ENCODE results near the gene LGR5. TPM values are rescaled to one million over a fixed set of nuclear protein-coding genes. Genes with fewer than 3 reads are reported as not detected.

Gene LGR5
- polyA plus RNA-seq, 3 donors = 17.2 to 23.0 (median 18.0) TPM

GRCh38 chr12:71432936-71433335 lies 6.7 kb upstream of the LGR5 start:
- DNase-seq = no peak

- DNase-seq = no peak
These were observed 2.9 kb upstream of the LGR5 start for GRCh38 chr12:71436696-71437095.

GRCh38 chr12:71438670-71439361 lies 782 bp upstream of the LGR5 start:
- DNase-seq = no peak

- no peak for DNase-seq
These were observed 311 bp upstream of the LGR5 start for GRCh38 chr12:71439362-71439612.

GRCh38 chr12:71440345-71440762 lies 756 bp downstream of the LGR5 start:
- DNase-seq = no peak

GRCh38 chr12:71440763-71441748 lies 1.5 kb downstream of the LGR5 start:
- no peak for DNase-seq

- no peak for DNase-seq
These were observed 2.4 kb downstream of the LGR5 start for GRCh38 chr12:71441836-71442566.

GRCh38 chr12:71442567-71442931 lies 3.0 kb downstream of the LGR5 start:
- no peak for DNase-seq

GRCh38 chr12:71445071-71445470 lies 5.5 kb downstream of the LGR5 start:
- no peak for DNase-seq

- DNase-seq = no peak
These were observed 8.1 kb downstream of the LGR5 start for GRCh38 chr12:71447691-71448132.

- no peak for DNase-seq
These were observed 8.6 kb downstream of the LGR5 start for GRCh38 chr12:71448150-71448581.

GRCh38 chr12:71449373-71450070 lies 9.9 kb downstream of the LGR5 start:
- no peak for DNase-seq

GRCh38 chr12:71452006-71452405 lies 12.4 kb downstream of the LGR5 start:
- DNase-seq = no peak

- no peak for DNase-seq
These were observed 15.6 kb downstream of the LGR5 start for GRCh38 chr12:71455028-71455737.

- no peak for DNase-seq
These were observed 16.7 kb downstream of the LGR5 start for GRCh38 chr12:71456316-71456715.

GRCh38 chr12:71456990-71457389 lies 17.4 kb downstream of the LGR5 start:
- no peak for DNase-seq

- no peak for DNase-seq
These were observed 20.7 kb downstream of the LGR5 start for GRCh38 chr12:71460318-71460717.

GRCh38 chr12:71460850-71461609 lies 21.4 kb downstream of the LGR5 start:
- DNase-seq = no peak

GRCh38 chr12:71461787-71462328 lies 22.3 kb downstream of the LGR5 start:
- no peak for DNase-seq

GRCh38 chr12:71465796-71466195 lies 26.2 kb downstream of the LGR5 start:
- no peak for DNase-seq
